ENCODE data around the gene COL6A2.
"Not testable (repeated sequence)": the region's sequence is repeated elsewhere in the genome, so short reads cannot be mapped to it uniquely, and the experiment has no call there.

The COL6A2 gene

GRCh38 chr21:46079352-46080170 is 18.4 kb upstream of the COL6A2 start:
- H3K27me3 Mint-ChIP-seq, result peaks cover 6% of the 10 kb centered on the region
- H3K27ac Mint-ChIP-seq, result no peak overlapping the region
- no peak overlapping the region for H3K4me3 Mint-ChIP-seq
- intact Hi-C loops (cut with micrococcal nuclease), result no loop called here
- no peaks in the 10 kb centered on the region for H3K36me3 Mint-ChIP-seq (ENCODE audit: low read depth)
- no peaks in the 10 kb centered on the region for H3K4me1 Mint-ChIP-seq (ENCODE audit: low read depth)
- H3K9me3 Mint-ChIP-seq, result no peaks in the 10 kb centered on the region

DNA sequence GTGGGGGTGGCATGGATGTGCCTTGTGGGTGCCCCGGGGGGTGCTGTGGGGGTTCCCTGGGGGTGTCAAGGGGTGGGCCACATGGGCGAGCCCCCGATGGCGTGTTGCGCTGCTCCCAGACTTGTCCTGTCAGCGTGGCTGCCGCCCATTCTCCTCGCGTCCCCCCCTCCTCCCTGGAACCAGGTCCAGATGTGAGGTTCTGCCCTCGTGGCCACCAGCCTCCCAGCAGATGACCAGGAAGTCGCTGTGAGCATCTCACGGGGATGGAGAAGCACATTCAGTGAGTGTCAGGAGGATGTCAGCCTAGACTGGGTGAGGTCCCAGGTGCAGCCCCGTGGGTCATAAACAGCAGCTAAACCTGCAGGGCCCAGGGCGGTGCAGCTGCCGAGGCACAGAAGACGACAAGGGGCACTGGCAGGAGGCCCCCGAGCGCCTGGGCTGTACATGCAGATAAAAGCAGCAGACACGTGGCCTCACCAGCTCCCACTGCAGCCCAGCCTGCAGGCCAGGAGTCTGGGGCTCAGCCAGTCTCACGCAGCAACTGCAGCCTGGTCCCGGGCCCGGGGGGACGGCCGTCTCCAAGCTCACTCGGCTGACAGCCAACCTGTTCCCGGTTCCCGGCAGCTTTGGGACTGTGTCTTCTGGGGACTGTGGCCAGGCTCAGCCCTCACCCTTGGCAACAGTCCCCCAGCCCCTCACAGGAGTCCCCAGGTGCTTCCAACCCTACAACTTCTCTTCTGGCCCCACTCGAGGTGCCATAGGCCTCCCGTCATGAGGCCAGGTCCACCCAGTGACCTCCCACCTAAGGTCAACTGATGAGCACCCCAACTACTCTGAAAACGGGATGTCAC is 17.5 kb upstream of the COL6A2 start:
- intact Hi-C loops (cut with micrococcal nuclease), result no loop called here
- H3K9me3 Mint-ChIP-seq, result no peaks in the 10 kb centered on the region
- no peak overlapping the region for H3K4me3 Mint-ChIP-seq
- peaks cover 3% of the 10 kb centered on the region for H3K27me3 Mint-ChIP-seq
- H3K4me1 Mint-ChIP-seq (ENCODE audit: low read depth), result no peaks in the 10 kb centered on the region
- no peaks in the 10 kb centered on the region for H3K36me3 Mint-ChIP-seq (ENCODE audit: low read depth)
- no peak overlapping the region for H3K27ac Mint-ChIP-seq

- no peaks in the 10 kb centered on the region for H3K27me3 Mint-ChIP-seq
- no peaks in the 10 kb centered on the region for H3K4me1 Mint-ChIP-seq (ENCODE audit: low read depth)
Observed at GRCh38 chr21:46081022-46081861, 16.7 kb upstream of the COL6A2 start.

GRCh38 chr21:46081862-46082712 is 15.8 kb upstream of the COL6A2 start:
- no peak overlapping the region for H3K27ac Mint-ChIP-seq
- no peaks in the 10 kb centered on the region for H3K4me1 Mint-ChIP-seq (ENCODE audit: low read depth)
- peaks cover 7% of the 10 kb centered on the region for H3K9me3 Mint-ChIP-seq
- H3K36me3 Mint-ChIP-seq (ENCODE audit: low read depth), result no peaks in the 10 kb centered on the region
- intact Hi-C loops (cut with micrococcal nuclease), result no loop called here
- H3K4me3 Mint-ChIP-seq, result no peak overlapping the region
- peaks cover 2% of the 10 kb centered on the region for H3K27me3 Mint-ChIP-seq

More at GRCh38 chr21:46081022-46081861, 16.7 kb upstream of the COL6A2 start:
- H3K27ac Mint-ChIP-seq, result no peak overlapping the region
- intact Hi-C loops (cut with micrococcal nuclease), result no loop called here
- no peaks in the 10 kb centered on the region for H3K9me3 Mint-ChIP-seq
- H3K4me3 Mint-ChIP-seq, result no peak overlapping the region
- no peaks in the 10 kb centered on the region for H3K36me3 Mint-ChIP-seq (ENCODE audit: low read depth)

DNA sequence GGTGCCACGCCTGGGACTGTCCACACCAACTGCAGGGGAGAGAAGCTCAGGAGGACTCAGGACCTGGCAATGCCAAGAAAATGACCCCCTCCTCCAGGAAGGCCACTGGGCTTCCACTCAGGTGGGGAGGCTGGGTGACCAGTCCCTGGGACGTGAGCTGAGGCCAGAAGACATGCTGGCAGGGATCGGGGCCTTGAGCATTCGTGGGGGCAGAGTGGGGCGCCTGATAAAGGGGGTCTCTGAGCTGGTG is 15.3 kb upstream of the COL6A2 start:
- peaks cover 2% of the 10 kb centered on the region for H3K27me3 Mint-ChIP-seq
- peaks cover 12% of the 10 kb centered on the region for H3K9me3 Mint-ChIP-seq
- intact Hi-C loops (cut with micrococcal nuclease), result no loop called here
- H3K36me3 Mint-ChIP-seq (ENCODE audit: low read depth), result no peaks in the 10 kb centered on the region
- no peak overlapping the region for H3K4me3 Mint-ChIP-seq
- no peaks in the 10 kb centered on the region for H3K4me1 Mint-ChIP-seq (ENCODE audit: low read depth)
- H3K27ac Mint-ChIP-seq, result no peak overlapping the region

- Mint-ChIP-seq H3K9me3 (peaks cover 18% of the 10 kb centered on the region), H3K36me3 (ENCODE audit: low read depth) (no peaks in the 10 kb centered on the region), H3K4me1 (ENCODE audit: low read depth) (no peaks in the 10 kb centered on the region), H3K27me3 (peaks cover 3% of the 10 kb centered on the region), H3K4me3 (no peak overlapping the region), H3K27ac (no peak overlapping the region)
- intact Hi-C loops (cut with micrococcal nuclease), result no loop called here
Observed at GRCh38 chr21:46082963-46083790, 14.7 kb upstream of the COL6A2 start.

GRCh38 chr21:46083791-46084561 is 13.9 kb upstream of the COL6A2 start:
- intact Hi-C loops (cut with micrococcal nuclease), result no loop called here
- peaks cover 26% of the 10 kb centered on the region for H3K9me3 Mint-ChIP-seq

GRCh38 chr21:46084709-46085108 is 13.2 kb upstream of the COL6A2 start:
- intact Hi-C loops (cut with micrococcal nuclease), result no loop called here
- peaks cover 29% of the 10 kb centered on the region for H3K9me3 Mint-ChIP-seq
- no peak overlapping the region for H3K27ac Mint-ChIP-seq
- H3K36me3 Mint-ChIP-seq (ENCODE audit: low read depth), result no peaks in the 10 kb centered on the region
- H3K4me3 Mint-ChIP-seq, result no peak overlapping the region
- H3K4me1 Mint-ChIP-seq (ENCODE audit: low read depth), result no peaks in the 10 kb centered on the region
- H3K27me3 Mint-ChIP-seq, result peaks cover 7% of the 10 kb centered on the region

More at GRCh38 chr21:46083791-46084561, 13.9 kb upstream of the COL6A2 start:
- Mint-ChIP-seq H3K4me1 (ENCODE audit: low read depth) (no peaks in the 10 kb centered on the region), H3K4me3 (no peak overlapping the region), H3K27ac (no peak overlapping the region), H3K36me3 (ENCODE audit: low read depth) (no peaks in the 10 kb centered on the region), H3K27me3 (peaks cover 6% of the 10 kb centered on the region)

DNA sequence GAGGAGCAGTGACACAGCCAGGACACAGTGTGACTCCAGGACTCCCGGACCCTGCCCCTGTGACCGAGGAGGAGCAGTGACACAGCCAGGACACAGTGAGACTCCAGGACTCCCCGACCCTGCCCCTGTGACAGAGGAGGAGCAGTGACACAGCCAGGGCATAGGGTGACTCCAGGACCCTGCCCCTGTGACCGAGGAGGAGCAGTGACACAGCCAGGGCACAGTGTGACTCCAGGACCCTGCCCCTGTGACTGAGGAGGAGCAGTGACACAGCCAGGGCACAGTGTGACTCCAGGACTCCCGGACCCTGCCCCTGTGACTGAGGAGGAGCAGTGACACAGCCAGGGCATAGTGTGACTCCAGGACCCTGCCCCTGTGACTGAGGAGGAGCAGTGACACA is 12.7 kb upstream of the COL6A2 start:
- H3K27ac Mint-ChIP-seq; H3K36me3 Mint-ChIP-seq (ENCODE audit: low read depth); H3K4me3 Mint-ChIP-seq; intact Hi-C loops (cut with micrococcal nuclease); H3K27me3 Mint-ChIP-seq; H3K4me1 Mint-ChIP-seq (ENCODE audit: low read depth): not testable (repeated sequence)
- H3K9me3 Mint-ChIP-seq, result peaks cover 34% of the 10 kb centered on the region

DNA sequence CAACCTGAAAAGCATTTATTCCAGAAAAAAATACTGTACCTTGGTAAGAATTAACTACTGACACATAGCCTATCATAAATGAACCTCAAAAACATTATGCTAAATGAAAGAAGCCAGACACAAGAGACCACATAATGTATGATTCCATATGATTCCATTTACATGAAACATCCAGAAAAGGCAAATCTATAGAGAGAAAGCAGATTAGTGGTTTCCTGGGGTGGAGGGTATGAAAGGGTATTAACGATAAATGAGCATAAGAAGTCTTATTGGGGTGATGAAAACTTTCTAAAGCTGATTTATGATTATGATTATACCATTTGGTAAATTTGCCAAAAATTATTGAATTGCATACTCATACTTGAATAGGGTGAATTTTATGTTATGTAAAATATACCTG is 10.3 kb upstream of the COL6A2 start:
- intact Hi-C loops (cut with micrococcal nuclease), result no loop called here

DNA sequence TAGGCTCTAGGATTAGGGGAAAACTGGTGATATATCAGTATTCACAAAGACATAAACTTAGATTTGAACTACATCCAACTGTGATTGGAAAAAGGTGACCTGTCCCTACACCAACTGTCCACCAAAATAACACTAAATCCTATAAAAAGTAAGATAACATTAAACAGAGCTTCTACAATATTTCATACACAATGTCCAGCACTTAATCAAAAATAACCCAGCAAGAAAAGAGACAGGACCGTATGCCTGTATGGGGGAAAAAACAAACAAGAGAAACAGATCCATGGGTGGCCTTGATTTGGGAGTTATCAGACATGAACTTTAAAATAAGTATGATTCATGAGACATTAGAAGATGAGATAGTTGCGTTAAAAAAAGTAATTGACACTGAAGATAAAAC is 9.7 kb upstream of the COL6A2 start:
- intact Hi-C loops (cut with micrococcal nuclease), result no loop called here

More for the DNA sequence above, 10.3 kb upstream of the COL6A2 start:
- Mint-ChIP-seq H3K27me3 (peaks cover 7% of the 10 kb centered on the region), H3K4me1 (ENCODE audit: low read depth) (no peaks in the 10 kb centered on the region), H3K4me3 (no peak overlapping the region), H3K36me3 (ENCODE audit: low read depth) (no peaks in the 10 kb centered on the region), H3K9me3 (peaks cover 48% of the 10 kb centered on the region), H3K27ac (no peak overlapping the region)

DNA sequence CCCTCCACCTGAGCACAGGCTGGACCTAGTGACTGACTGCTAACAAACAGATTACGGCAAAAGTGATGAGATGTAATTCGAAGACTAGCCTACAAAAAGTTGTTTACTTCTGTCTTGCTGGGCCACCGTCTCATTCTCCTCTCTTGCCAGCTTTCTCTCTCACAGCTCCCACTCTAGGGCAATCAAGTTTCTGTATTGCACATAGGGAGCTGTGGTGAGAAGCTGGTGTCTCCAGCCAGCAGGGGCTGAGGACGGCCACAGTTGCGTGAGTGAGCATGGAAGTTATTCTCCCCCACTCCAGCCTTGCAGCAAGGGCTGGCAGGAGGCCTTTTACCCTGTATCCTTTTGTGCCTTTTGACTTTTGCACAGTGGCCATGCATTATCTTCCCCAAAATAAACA is 8.6 kb upstream of the COL6A2 start:
- peaks cover 7% of the 10 kb centered on the region for H3K27me3 Mint-ChIP-seq
- H3K4me1 Mint-ChIP-seq (ENCODE audit: low read depth), result no peaks in the 10 kb centered on the region
- intact Hi-C loops (cut with micrococcal nuclease), result no loop called here
- no peaks in the 10 kb centered on the region for H3K36me3 Mint-ChIP-seq (ENCODE audit: low read depth)
- H3K9me3 Mint-ChIP-seq, result peaks cover 48% of the 10 kb centered on the region
- no peak overlapping the region for H3K4me3 Mint-ChIP-seq
- no peak overlapping the region for H3K27ac Mint-ChIP-seq

More for the DNA sequence above, 9.7 kb upstream of the COL6A2 start:
- Mint-ChIP-seq H3K4me1 (ENCODE audit: low read depth) (no peaks in the 10 kb centered on the region), H3K36me3 (ENCODE audit: low read depth) (no peaks in the 10 kb centered on the region), H3K4me3 (no peak overlapping the region), H3K9me3 (peaks cover 48% of the 10 kb centered on the region), H3K27me3 (peaks cover 7% of the 10 kb centered on the region), H3K27ac (no peak overlapping the region)

All from dendritic cell treated with granulocyte-macrophage colony-stimulating factor and Interleukin-4, amounts not matched to agents 40 ng/mL and 50 ng/mL, for 4 days (primary cell).